ENCODE data around the gene PTPRD.

PTPRD gene

DNA sequence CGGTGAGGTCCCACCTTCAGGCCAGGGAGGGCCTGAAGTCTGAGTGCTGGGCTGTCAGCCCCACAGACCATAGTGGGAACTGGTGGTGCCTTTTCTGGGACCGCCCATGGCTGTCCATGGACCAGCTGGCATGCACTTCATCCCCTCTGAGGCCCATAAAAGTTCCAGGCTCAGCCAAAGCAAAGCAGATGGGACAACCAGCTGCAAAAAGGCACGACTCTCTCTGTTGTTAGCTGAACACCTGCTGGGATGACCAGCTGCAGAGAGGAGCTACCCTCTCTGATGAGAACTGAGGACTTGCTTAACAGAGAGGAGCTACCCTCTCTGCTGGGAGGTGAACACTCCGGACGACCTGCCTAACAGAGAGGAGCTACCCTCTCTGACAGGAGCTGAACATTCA lies 1968.9 kb downstream of the PTPRD start:
- DNase-seq (ENCODE audit: low read depth) = no peak

DNA sequence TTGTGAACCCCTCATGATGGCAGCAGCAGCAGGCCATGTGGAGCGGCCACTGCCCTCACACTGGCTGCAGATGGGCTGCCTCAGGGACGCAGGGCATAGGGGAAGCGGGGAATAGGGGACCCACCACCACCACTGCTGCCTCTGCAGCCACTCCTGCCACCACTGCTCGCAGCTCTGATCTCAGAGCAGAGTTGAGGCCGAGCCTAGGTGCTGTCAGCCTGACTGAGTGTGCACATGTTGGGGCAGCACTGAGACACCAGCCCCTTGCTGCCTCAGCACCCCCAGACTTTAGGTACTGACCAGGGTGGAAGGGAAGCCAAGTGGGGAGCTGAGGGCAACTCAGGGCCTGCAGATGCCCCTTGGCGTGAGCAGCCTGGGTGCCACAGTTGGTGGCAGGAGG lies 1969.3 kb downstream of the PTPRD start:
- no peak for DNase-seq (ENCODE audit: low read depth)

- DNase-seq (ENCODE audit: low read depth) = no peak
These were observed 1972.0 kb downstream of the PTPRD start for GRCh38 chr9:8640761-8641160.

GRCh38 chr9:8637626-8638025 lies 1975.2 kb downstream of the PTPRD start:
- DNase-seq (ENCODE audit: low read depth) = no peak

- DNase-seq (ENCODE audit: low read depth) = no peak
These were observed 1979.0 kb downstream of the PTPRD start for GRCh38 chr9:8633784-8634183.

GRCh38 chr9:8632493-8632892 lies 1980.3 kb downstream of the PTPRD start:
- DNase-seq (ENCODE audit: low read depth) = no peak

GRCh38 chr9:8628791-8629190 lies 1984.0 kb downstream of the PTPRD start:
- DNase-seq (ENCODE audit: low read depth) = no peak

- no peak for DNase-seq (ENCODE audit: low read depth)
These were observed 1984.7 kb downstream of the PTPRD start for GRCh38 chr9:8627976-8628679.

GRCh38 chr9:8622871-8623270 lies 1989.9 kb downstream of the PTPRD start:
- no peak for DNase-seq (ENCODE audit: low read depth)

DNA sequence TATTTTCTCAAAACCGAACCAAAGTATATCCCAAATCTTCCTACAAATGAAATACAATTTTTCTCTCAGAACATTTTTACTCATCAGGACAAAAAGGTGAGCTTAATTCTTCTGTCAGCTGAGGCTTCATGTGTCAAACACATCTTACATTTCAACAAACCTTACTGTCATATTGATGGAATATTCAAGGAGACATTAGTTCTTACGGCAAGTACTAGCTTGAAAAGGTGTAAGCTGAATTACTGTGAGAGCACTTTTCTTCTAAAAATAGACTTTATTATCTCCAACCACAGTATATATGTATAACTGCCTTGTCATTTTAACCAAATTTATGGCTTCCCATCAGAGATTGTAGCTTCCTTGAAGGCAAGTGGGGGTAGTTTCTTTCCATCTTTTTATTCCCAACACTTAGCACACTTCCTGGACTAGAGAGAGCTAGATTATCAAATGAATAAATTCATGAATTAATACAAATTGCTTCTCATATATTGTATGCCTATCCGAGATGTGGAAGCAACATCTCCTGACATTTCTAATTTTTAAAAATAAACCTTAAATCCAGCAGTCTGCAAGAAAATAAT lies 1990.5 kb downstream of the PTPRD start:
- DNase-seq (ENCODE audit: low read depth) = no peak

DNA sequence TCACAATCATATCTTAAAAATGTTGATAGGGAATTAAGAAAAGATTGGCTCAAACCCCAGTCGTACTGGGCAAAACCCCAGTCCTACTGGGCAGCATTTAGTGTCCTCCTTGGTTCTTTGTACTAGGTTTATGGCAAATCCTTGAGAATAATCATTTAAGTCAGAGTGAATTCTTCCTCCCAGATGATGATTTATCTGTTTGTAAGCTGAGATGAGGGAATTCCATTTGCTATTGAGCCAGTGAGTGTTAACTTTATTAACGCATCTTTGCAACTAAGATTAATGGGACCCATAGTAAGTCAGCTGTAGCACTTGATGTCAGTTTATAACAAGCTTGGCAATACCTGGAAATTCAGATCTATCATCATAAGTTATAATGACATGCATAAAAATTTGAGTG lies 1991.4 kb downstream of the PTPRD start:
- DNase-seq (ENCODE audit: low read depth) = no peak

GRCh38 chr9:8616414-8616813 lies 1996.4 kb downstream of the PTPRD start:
- DNase-seq (ENCODE audit: low read depth) = no peak

DNA sequence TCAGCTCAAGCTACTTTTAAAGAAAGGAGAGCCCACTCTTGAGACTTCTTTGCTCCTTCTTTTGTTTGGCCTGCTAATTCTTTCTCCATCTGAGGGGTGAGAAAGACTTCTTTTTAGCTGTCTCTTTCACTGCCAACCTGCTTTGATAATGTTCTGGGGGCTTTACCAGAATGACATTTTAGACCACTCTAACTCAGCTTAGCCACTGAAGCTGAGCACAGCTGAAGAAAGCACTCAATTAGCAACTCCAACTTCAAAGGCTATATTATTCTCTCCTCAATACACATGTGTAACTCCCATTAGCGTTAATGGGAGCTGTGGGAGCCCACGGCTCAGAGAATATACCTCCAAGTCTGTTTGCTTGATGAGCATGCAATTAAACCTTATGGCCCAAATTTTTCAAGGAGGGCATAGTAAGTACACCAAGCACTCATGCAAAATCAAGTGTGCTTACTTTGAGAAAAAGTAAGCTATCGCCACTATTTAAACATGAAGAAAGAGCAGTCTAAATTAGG lies 1997.8 kb downstream of the PTPRD start:
- DNase-seq (ENCODE audit: low read depth) = no peak

GRCh38 chr9:8613346-8613825 lies 1999.4 kb downstream of the PTPRD start:
- no peak for DNase-seq (ENCODE audit: low read depth)

- no peak for DNase-seq (ENCODE audit: low read depth)
These were observed 2001.6 kb downstream of the PTPRD start for GRCh38 chr9:8611153-8611552.

DNA sequence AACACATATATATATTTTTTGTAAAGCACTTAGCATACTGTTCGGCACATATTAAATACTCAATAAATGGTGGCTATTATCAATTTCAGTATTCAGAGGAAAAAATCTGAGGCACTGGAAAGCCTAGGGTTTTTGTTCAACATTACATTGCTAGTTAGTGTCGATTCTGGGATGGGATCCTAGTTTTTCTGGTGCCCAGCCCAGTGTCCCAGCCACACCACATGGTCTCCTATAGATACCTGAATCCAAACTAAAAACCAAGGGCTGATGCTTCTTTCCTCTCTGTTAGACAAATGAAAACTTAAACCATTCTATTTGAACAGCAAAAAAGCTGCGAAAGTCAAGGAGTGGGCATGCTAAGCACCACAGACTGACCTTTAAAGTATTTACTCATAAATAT lies 2002.5 kb downstream of the PTPRD start:
- DNase-seq (ENCODE audit: low read depth) = no peak

DNA sequence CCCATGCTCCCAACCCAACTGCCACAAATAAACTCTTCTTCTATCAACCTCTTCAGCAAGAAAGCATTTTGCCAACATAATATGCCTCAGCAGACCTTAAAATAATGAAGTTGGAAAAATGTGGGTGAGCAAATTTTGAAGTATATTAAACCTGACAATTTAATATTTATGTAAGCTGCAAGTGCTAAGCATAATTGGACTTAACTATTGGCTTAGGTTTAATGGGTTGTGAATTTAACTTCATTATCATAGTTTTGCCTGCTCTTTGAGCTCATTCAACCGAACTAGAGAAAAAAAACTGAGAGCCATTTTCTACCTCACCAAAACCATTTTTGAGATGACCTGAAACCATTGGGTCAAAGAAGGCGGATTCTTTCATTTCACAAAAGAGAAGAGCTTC lies 2007.7 kb downstream of the PTPRD start:
- DNase-seq (ENCODE audit: low read depth) = no peak

GRCh38 chr9:8604201-8604600 lies 2008.6 kb downstream of the PTPRD start:
- no peak for DNase-seq (ENCODE audit: low read depth)

DNA sequence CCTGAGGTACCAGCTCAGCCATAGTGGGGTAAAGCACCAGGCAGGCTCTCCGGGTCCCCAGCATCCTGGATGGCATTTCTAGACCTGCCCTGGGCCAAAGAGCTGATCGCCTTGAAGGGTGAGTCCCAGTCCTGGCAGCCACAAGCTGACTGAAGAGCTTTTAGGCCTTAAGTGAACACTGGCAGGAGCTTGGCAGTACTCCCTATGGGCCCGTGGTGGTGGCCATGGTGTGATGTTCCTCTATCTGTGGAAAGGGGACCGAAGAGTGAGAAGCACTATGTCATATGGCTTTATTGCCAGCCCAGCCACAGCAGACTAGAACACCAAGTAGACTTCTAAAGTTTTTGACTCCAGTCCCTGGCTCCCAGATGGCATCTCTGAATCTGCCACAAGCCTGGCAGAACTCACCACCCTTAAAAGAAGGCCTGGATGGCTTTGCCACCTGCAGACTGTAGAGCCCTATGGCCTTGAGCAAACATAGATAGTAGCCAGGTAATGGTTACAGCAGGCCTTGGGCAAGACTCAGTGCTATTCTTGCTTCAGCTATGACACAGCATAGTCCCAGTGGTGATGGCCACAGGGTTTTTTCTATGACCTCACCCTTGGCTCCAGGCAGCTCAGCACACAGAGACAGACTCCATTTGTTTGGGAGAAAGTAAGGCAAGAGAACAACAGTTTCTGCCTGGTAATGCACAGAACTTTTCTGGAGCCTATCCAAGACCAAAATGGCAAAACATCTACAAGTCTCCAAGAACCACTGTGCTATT lies 2011.7 kb downstream of the PTPRD start:
- no peak for DNase-seq (ENCODE audit: low read depth)

- no peak for DNase-seq (ENCODE audit: low read depth)
These were observed 2012.9 kb downstream of the PTPRD start for GRCh38 chr9:8599937-8600336.

- DNase-seq (ENCODE audit: low read depth) = no peak
These were observed 2023.3 kb downstream of the PTPRD start for GRCh38 chr9:8589476-8589875.

DNA sequence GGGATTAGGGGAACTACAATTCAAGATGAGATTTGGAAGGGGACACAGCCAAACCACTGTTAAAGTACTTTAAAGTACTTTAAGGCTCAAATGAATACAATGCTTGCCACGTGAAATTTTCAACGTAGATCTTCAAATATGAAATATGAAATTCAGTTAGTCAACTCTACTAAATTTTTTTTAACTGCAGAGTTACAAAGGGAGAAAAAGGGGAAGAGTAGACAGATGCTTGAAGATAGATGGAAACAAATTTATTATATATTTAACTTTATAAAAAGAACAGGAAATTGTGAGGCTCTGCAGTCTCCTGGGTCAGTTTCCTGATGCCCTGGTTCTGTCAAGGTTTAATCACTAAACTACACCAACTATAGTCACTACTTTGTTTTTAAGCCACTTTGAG lies 2027.8 kb downstream of the PTPRD start:
- DNase-seq (ENCODE audit: low read depth) = no peak

- DNase-seq (ENCODE audit: low read depth) = no peak
These were observed 2033.1 kb downstream of the PTPRD start for GRCh38 chr9:8579661-8580060.

Measured in HS-27A (cell line).